ENCODE data around the gene ARGLU1.
A peak's percentile ranks its signal among the peaks of the same experiment; 100 is the strongest.

- peak; percentile 16 for TF ChIP-seq POLR2A (IDR thresholded peaks at IDR 0.05; ENCODE audit: extremely low read depth, insufficient read length)
- no peak for TF ChIP-seq CTCF (IDR thresholded peaks at IDR 0.05; ENCODE audit: low read depth, low read length)
Observed at GRCh38 chr13:106566641-106567473, 1.1 kb downstream of the ARGLU1 start.
